GM12891 (cell line): ENCODE results near the gene DYNC1I1.

Source experiments
- PAX5 ChIP-seq: IDR thresholded peaks from 2 replicates; pipeline ENCODE4 v1.6.1; 2011; ENCODE audit warnings: low read length, moderate library complexity, mild to moderate bottlenecking; ENCODE audit not compliant: insufficient read depth, severe bottlenecking
- POLR2A ChIP-seq: IDR thresholded peaks from 2 replicates; pipeline ENCODE4 v1.6.1; 2011; ENCODE audit warnings: low read depth, low read length, control low read depth
- POLR2AphosphoS5 ChIP-seq: IDR thresholded peaks from 2 replicates; pipeline ENCODE4 v1.6.1; 2011; ENCODE audit warnings: low read depth, low read length, control low read depth

- TF ChIP-seq PAX5, result no peak
- no peak for TF ChIP-seq POLR2AphosphoS5
- TF ChIP-seq POLR2A, result no peak
These were observed 208.4 kb downstream of the DYNC1I1 start for GRCh38 chr7:95980706-95981105.
